Inflammatory macrophage treated with lipopolysaccharide for 4 hours (primary cell): ENCODE data around the gene PHACTR2.
"Not testable (repeated sequence)": the region's sequence is repeated elsewhere in the genome, so short reads cannot be mapped to it uniquely, and the experiment has no call there.

Experiments used
- DNase-seq: peaks from one replicate; pipeline ENCODE4 v3.0.0-alpha.2; 2020

The PHACTR2 gene

DNA sequence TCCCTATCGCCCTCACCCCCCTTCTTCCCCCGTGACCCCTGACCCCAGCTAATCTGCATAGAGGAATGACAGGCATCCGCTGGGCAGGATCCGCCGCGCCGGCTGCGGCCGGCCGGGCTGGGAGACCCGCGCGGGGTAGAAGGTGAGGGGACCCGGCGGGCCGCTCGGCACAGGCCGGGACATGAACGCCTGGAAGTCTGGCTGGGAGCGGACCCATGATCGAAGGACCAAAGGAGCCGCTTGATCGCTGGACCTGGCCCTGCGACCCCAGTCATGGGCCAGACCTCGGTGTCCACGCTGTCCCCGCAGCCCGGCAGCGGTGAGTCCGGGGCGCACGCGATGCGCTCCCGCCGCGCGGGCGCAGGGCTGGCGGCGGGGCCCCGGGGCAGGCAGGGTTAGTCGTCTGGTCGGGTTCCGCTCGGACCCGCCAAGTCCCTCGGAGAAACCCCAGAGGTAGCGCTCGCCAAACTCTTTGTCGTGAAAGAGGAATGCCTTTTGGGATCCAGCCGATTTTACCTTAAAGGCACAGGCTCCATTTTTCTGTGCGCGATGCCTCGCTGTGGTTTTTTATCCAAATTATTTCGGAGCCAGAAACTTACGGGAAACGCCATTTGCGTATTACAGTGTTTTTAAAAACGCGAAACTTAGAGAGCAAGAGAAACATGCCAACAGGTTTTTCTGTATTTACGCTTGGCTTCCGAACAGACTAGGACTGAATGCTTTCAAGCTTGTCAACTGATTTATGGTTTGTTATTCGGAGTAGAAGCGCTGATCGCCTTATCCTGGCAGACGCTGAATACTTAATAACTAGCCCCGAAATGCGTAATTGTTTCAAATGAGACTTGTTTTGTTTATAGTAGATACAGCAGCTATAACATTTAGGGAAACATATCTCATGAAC is at the start of gene PHACTR2:
TSS of gene PHACTR2 (plus strand) at position 75 of the 901 bp plus-strand sequence. CDS start at position 274, 199 bp downstream.
- peak; percentile 67 for DNase-seq

DNA sequence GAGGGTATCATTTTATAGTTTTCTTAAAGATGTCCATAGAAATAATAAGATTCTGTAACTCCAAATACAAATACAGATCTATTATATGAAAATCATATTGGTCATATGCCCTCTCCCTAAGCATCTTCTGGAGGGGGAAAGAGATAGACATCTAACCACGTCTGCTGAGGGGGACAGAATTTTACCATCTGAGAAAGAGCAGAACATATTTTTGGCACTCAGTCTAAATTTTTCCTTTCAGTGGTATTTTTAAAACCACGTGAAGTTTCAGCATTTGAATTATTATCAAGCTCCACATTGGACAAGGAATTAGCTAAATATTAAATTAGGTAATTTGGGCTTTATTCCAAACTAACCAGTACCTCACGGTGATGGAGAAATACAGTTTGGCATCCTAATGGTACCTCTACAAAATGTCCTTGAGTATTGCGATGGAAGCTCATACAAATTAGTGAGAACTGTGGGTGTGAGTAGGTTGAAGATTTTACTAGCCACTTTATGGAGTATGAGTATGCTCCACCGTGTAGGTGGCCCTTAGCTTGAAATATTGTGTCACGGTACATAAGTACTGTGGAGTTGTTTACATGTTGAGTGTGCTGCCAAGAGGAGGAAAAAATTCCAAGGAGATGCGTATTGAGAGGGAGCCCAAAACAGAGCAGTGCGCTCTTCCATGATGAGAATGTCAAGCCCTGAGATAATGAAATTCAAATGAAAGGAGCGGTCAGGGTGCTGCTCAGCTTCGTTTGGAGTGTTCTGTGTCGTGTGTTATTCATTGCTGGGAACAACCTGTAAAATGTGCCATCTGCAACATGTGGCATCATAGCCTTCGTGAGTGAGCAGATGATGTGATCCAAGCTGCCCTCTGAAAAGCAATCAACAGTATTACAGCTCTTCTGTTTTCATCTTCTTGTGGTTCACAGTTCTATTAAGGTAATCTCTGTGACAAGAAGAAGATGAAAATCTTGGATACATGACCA is 48.4 kb upstream of the PHACTR2 start:
- DNase-seq, result no peak

DNA sequence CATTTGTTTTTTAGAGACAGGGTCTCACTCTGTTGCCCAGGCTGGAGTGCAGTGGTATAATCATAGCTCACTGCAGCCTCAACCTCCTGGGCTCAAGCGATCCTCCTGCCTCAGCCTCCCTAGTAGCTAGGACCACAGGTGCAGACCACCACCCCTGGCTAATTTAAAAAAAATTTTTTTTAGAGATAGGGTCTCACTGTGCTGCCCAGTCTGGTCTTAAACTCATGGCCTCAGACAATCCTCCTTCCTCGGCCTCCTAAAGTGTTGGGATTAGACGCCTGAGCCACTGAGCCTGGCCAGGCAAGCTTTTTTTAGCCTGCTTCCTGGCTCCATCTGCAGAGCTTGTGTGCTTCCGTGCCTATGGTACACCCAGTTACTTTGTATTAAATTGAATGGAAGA is 46.6 kb upstream of the PHACTR2 start:
- DNase-seq, result not testable (repeated sequence)

DNA sequence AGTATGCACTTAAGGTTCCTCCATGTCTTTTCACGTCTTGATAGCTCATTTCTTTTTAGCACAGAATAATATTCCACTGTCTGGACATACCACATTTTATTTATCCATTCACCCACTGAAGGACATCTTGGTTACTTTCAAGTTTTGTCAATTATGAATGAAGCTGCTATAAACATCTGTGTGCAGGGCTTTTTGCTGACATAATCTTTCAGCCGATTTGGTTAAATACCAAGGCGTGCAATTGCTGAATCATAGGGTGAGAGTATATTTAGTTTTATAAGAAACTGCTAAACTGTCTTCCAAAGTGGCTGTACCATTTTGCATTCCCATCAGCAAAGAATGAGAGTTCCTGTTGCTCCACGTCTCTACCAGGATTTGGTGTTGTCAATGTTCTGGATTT is 44.9 kb upstream of the PHACTR2 start:
- no peak for DNase-seq

DNA sequence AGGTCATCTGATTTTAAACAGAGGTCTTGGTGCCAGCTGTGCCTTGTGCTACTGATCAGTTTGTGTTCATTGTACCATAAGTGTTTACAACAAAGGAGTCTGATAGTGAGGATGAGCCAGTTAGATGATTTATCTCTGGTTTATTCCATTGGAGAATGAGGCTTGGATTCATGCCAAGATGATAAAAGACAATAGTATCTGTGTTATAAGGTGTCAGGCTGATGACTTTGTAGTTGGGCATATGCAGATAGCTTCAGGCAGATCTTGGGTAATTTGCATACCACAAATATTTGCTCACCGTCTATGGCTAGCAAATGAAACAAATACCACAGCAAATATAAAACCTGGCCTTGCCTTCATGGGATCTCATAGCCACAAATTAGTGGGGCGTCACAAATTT is 43.3 kb upstream of the PHACTR2 start:
- DNase-seq, result no peak

DNA sequence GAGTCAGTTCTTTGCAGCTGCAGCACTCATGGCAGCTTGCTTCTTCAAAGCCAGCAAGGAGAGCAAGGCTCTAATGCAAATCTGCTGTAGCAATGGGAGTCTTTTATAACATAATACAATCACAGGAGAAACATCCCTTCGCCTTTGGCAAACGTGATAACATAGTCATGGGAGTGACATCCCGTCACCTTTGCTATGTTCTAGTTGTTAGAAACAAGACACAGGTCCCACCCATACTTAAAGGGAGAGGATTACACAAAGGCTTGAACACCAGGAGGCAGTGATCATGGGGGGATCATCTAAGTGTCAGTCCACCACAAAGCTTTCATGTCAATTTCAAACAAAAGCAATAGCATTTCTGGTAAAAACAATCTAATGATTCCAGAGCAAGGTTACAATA is 40.1 kb upstream of the PHACTR2 start:
- no peak for DNase-seq

DNA sequence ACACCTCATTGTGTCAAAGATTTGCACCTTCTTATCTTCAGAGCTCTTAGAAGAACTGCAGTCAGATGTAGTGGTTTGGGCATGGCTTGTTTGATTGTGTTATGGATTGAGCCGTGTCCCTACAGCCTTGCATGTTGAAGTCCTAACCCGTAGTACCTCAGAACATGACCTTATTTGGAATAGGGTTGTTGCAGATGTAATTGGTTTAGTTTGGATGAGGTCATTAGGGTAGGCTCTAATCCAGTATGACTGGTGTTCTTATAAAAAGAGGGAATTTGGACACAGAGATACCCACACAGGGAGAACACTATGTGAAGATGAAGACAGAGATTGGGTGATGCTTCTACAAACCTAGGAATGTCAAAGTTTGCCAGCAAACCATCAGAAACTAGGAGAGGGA is 35.4 kb upstream of the PHACTR2 start:
- no peak for DNase-seq

DNA sequence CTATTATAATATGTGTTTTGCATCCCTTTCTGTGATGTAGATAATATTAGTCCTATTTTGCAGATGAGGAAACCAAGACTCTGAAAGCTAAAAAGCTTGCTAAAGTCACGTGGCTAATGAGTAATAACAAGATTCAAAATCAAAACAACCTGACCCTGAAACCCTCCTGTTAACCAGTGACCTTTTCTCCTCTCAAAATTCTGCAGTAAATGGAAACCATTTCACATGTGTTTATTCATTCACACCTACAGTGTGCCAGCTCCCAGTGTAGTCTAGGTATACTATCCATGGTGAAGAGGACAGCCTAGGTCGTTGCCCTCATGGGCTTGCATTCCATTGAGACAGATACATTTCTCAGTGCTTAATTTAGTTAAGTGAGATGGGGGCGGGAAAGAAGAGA is 30.6 kb upstream of the PHACTR2 start:
- DNase-seq, result no peak

DNA sequence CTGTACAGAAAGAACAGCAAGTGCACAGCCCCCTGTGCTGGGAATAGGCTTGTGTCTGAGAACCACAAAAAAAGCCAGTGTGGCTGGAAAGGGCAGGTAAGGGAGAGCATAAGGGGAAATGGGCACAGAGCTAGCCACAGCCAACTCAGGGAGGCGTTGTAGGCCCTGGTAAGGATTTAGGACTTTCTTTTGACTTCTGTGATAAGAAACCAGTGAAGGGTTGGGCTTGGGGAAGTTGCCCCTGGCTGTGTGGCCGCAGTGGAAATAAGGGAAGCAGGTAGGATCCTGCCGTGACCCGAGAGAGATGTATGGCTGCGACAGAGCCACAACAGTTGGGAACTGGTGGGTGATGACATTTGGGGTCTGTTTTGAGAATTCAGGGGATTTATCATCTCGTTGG is 30.0 kb upstream of the PHACTR2 start:
- DNase-seq, result peak; percentile 7

DNA sequence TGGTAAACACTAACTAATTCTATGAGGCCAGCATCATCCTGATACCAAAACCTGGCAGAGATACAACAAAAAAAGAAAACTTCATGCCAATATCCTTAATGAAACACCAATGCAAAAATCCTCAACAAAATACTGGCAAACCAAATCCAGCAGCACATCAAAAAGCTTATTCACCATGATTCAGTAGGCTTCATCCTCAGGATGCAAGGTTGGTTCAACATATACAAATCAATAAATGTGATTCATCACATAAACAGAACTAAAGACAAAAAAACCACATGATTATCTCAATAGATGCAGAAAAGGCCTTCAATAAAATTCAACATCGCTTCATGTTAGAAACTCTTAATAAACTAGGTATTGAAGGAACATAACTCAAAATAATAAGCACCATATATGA is 28.4 kb upstream of the PHACTR2 start:
- not testable (repeated sequence) for DNase-seq

DNA sequence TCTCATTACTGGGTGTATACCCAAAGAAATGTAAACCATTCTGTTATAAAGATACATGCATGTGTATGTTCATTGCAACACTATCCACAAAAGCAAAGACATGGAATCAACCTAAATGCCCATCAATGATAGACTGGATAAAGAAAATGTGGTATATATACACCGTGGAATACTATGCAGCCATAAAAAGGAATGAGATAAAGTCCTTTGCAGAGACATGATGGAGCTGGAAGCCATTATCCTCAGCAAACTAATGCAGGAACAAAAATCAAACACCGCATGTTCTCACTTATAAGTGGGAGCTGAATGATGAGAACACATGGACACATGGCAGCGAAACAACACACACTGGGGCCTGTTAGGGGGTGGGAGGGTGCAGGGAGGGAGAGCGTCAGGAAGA is 26.4 kb upstream of the PHACTR2 start:
- DNase-seq, result not testable (repeated sequence)

DNA sequence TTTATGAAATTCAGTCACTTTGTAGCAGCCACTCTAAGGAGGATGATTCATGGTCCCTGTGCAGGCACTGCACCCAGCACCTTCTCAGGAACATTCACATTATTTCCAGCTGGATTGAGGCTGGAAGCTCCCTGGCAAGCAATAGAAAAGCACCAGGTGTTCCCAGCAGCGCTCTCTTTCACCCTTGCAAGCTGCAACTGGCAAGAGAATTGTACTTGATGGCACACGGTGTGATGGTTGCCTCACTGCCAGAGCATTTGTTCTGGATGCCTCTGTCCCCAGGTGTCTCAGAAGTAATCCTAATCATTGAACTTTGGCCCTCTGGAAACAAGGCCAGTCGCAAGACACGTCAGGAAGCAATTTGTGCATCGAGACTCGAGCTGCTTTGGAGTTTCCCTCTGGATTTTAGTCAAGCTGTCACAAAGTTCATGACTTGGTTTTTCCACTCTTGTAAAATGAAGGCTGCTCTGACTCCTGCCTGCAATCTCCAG is 24.9 kb upstream of the PHACTR2 start:
- DNase-seq, result peak; percentile 4

DNA sequence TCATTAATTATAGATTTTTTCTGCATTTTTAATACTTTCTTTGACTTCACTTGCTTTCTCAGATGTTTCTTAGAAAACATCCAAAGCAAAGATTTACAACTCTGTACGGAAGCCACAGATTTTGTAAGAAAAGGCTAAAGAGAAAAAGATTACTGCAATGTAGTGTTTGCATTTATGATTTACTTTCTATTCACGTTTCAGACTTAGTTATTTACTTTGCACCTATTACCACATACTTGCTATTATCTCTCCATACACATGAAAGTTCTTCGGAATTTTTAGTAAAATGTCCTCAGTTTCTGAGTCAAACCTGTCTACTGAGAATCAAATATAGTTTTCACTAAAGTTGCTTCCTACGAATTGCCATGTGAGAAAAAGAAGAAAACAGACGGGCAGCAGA is 22.2 kb upstream of the PHACTR2 start:
- no peak for DNase-seq

DNA sequence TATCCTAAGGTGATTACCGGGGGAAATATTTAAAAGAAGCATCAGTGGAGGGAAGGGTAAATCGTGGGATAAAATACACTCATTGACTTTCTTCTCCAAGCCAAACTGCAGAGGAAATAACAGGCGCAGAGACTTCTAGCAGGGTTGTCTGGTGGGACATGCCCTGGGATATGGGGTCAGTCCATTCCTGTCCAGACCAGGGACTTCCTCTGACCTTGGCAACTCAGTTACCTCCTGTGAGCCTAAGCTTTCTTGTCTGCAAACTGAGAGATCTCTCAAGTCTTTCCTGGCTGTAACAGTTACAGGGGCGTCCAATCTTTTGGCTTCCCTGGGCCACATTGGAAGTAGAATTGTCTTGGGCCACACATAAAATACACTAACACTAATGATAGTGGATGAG is 21.7 kb upstream of the PHACTR2 start:
- DNase-seq, result no peak

DNA sequence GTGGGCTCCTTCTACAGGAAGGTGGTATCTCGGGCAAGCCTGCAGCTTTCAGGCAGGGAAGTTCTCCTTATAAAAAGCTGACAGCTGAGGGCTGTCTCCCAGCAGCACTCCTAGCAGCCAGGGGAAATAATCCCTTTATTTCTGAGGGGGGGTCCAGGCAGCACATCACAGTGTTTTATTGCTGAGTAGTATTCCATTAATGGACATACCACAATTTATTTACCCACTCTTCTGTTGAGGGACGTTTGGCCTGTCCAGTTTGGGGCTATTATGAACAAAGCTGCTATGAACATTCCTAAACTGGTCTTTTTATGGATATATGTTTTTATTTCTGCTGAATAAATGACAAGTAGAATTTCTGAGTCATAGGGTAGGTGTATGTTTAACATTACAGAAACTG is 20.0 kb upstream of the PHACTR2 start:
- DNase-seq, result no peak

DNA sequence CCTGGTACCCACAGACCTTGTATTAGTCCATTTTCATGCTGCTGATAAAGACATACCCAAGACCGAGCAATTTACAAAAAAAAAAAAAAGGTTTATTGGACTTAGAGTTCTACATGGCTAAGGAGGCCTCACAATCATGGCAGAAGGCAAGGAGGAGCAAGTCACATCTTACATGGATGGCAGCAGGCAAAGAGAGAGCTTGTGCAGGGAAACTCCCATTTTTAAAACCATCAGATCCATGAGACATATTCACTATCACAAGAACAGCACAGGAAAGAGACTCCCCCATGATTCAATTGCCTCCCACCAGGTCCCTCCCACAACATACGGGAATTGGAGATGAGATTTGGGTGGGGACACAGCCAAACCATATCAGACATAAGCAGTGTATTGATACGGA is 17.6 kb upstream of the PHACTR2 start:
- DNase-seq, result not testable (repeated sequence)

DNA sequence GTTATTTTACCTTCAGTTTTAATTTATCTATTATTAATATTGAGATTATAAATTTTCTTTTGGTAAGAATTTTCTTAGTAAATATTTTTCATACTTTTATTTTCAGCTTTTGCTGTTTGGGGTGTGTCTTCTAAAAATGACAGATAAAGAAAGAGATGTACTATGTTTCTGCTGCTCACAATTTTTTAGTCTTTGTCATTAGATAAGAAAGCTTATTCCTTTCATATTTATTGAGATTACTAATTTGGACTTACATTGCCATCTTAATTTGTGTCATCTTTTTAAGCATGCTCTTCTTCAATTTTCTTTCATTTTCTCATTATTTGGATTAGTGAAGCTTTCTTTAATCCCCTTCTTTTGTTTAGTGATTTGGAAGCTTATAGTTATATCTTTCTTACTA is 13.6 kb upstream of the PHACTR2 start:
- DNase-seq, result no peak

DNA sequence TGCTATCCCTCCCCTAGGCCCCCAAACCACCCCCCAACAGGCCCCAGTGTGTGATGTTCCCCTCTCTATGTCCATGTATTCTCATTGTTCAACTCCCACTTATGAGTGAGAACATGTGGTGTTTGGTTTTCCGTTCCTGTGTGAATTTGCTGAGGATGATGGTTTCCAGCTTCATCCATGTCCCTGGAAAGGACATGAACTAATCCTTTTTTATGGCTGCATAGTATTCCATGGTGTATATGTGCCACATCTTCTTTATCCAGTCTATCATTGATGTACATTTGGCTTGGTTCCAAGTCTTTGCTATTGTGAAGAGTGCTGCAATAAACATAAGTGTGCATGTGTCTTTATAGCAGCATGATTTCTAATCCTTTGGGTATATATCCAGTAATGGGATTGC is 11.8 kb upstream of the PHACTR2 start:
- not testable (repeated sequence) for DNase-seq

DNA sequence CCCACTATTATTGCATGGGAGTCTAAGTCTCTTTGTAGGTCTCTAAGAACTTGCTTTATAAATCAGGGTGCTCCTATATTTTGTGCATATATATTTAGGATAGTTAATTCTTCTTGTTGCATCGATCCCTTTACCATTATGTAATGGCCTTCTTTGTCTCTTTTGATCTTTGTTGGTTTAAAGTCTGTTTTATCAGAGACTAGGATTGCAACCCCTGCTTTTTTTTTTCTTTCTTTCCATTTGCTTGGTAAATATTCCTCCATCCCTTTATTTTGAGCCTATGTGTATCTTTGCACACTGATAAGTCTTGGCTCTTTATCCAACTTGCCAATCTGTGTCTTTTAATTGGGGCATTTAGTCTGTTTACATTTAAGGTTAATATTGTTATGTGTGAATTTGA is 8.3 kb upstream of the PHACTR2 start:
- not testable (repeated sequence) for DNase-seq

DNA sequence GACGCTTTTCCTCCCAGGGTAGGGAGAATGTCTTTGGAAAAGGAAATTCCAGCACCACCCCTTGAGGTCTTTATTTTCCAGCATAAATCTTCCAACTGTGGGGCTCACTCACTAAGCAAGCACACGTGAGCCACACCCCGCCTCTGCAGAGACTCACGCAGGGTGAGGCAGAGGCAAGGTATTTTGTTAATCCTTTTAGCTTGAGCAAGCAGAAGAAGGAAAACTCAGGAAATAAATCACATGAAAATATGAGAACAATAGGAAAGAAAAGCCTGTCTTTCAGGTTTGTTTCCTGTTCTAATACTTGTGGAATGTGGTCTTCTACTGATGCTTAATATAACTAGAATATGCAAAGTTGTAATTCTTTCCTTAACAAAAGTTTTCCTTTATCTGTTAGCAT is 4.1 kb upstream of the PHACTR2 start:
- DNase-seq, result no peak

DNA sequence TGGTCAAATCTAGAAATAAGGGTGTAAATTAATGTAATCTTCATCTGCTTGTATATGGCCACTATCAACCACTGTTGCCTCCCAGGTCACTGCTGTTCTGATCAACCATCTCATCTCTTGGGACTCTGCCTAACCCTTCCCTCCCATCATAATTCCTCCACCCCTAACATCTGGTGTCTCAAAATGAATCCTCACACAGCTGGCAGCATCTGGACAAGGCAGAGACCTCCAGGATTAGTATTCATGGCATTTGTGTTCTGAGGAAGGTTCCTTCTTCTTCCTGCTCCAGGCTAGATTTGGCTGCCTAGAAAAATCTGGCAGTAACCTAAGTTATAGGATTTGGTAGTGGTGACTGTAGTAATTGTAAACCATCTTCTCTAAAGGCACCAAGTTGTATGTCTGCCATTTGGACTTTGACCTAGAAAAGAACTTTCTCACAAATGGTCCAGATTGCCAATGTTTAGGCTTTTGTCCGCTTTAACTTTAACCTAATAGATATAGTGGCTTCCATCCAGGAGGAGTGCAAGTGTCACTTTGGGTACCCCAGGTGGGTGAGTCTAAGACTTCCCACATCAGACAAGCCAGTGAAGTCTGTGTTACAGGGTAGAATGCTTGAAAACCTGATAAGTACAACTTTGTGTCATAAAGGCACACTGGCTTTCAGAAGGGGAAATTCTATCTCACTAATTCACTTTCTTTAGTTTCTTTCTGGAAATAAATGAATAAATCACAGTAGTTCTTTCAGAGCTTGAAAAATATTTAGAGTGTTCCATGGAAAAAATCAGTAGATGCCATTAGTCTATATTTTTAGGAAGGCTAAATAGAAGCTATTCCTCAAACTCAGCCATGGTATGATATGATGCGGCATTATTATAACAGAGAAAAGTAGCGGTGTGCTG is 3.0 kb upstream of the PHACTR2 start:
- DNase-seq, result no peak

DNA sequence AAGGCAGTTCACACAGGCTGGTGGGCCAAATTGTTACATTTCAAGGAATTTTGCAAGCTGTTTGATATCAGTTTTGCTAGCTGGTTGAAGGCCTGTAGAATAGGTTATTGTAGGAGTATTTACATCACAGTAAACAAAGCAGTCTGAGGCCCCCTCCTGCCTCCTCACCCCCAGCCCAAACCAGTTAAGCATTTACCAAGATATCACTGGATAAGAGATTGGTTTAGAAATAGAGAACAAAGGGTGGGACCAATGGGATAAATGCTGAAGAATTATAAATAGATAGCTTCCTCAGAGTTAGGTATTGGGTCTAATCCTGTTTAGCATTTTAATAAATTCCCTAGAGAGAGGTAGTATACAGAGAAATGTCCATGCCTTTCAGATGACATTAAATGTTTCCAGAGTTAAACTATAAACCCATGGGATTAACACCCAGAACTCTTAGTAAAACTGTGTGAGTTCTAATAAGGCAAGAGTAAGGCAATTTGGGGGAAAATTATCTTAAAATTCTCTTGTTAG is 2.3 kb upstream of the PHACTR2 start:
- DNase-seq, result no peak
